Effector memory CD8-positive, alpha-beta T cell (primary cell): ENCODE data around the gene DDX24.

Experiments
- ATAC-seq: fragments of 150-1000 bp; cut with Tn5 transposase; replicated peaks from 2 replicates; pipeline ENCODE4 v1.10.0; 2021; ENCODE audit warnings: mild to moderate bottlenecking, moderate library complexity
- DNase-seq, 3 experiments: peaks; one replicate each; pipeline ENCODE4 v3.0.0; 2021
- H3K27ac Mint-ChIP-seq, 2 donors: one replicate each; pipeline ENCODE4 v1.8.0; 2022; ENCODE audit warnings: mild to moderate bottlenecking in 2 of 2, mixed read lengths in 2 of 2, moderate library complexity in 2 of 2
- H3K27me3 Mint-ChIP-seq, 2 donors: one replicate each; pipeline ENCODE4 v1.8.0; 2022; ENCODE audit warnings: mixed read lengths in 2 of 2
- H3K36me3 Mint-ChIP-seq: one replicate; pipeline ENCODE4 v1.8.0; 2022; ENCODE audit warnings: mild to moderate bottlenecking, moderate library complexity, mixed read lengths; ENCODE audit not compliant: insufficient read depth
- H3K4me1 Mint-ChIP-seq, 2 donors: one replicate each; pipeline ENCODE4 v1.8.0; 2022; ENCODE audit warnings: low read depth in 2 of 2, mixed read lengths in 2 of 2
- H3K4me3 Mint-ChIP-seq, 2 donors: one replicate each; pipeline ENCODE4 v1.8.0; 2022; ENCODE audit warnings: mild to moderate bottlenecking in 2 of 2, mixed read lengths in 2 of 2, moderate library complexity in 2 of 2
- H3K9me3 Mint-ChIP-seq, 2 donors: one replicate each; pipeline ENCODE4 v1.8.0; 2022; ENCODE audit warnings: mixed read lengths in 2 of 2

DDX24 gene

DNA sequence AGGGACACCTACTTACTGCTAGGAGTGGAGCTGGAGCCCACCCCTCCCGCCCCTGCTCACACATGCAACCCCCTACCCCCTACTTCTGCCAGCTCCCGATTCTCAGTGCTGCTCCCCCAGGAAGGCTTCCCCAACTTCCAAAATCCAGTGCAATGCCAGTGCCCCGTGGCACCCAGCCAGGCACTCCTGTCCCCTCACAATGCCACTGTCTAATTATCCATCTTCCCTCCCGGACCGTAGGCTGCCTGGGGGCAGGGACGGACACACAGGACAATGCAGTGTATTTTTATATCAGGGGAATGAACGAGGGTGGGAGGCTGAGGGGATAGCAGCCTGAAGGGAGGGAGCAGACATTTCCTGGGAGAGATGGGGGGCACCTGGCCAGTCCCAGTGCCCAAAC lies 42.5 kb downstream of the DDX24 start:
- Mint-ChIP-seq H3K36me3 (peaks cover 60% of the 10 kb centered on the region), H3K27me3 (peaks cover 0 to 4% of the 10 kb centered on the region in 2 donors), H3K4me1 (peaks cover 4 to 7% of the 10 kb centered on the region in 2 donors), H3K4me3 (no peak overlapping the region), H3K27ac (no peak overlapping the region), H3K9me3 (no peaks in the 10 kb centered on the region)
- no peak for ATAC-seq
- DNase-seq = no peak

DNA sequence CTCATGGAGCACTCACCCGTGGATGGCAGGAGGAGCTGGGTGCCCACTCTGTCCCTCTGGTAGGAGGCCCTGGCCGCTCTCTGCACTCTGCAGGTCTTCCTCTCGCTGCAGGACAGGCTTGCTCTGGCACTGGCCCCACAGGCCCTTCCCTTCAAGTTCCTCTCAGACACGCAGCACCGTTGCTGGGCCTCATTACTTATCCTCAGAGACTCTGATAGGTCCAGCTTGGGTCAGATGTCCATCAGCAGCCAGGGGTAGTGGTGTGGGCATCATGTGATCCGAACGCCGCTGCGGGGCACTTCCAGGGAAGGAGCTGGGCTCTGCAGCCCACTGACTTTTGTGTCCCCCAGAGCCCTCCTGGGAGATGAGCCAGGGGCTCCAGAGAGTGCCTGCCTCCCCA lies 43.0 kb downstream of the DDX24 start:
- Mint-ChIP-seq H3K36me3 (peaks cover 54% of the 10 kb centered on the region), H3K27ac (no peak overlapping the region), H3K9me3 (no peaks in the 10 kb centered on the region), H3K4me1 (peaks cover 4 to 7% of the 10 kb centered on the region in 2 donors), H3K27me3 (peaks cover 0 to 4% of the 10 kb centered on the region in 2 donors), H3K4me3 (no peak overlapping the region)
- DNase-seq (no peak), ATAC-seq (no peak)

DNA sequence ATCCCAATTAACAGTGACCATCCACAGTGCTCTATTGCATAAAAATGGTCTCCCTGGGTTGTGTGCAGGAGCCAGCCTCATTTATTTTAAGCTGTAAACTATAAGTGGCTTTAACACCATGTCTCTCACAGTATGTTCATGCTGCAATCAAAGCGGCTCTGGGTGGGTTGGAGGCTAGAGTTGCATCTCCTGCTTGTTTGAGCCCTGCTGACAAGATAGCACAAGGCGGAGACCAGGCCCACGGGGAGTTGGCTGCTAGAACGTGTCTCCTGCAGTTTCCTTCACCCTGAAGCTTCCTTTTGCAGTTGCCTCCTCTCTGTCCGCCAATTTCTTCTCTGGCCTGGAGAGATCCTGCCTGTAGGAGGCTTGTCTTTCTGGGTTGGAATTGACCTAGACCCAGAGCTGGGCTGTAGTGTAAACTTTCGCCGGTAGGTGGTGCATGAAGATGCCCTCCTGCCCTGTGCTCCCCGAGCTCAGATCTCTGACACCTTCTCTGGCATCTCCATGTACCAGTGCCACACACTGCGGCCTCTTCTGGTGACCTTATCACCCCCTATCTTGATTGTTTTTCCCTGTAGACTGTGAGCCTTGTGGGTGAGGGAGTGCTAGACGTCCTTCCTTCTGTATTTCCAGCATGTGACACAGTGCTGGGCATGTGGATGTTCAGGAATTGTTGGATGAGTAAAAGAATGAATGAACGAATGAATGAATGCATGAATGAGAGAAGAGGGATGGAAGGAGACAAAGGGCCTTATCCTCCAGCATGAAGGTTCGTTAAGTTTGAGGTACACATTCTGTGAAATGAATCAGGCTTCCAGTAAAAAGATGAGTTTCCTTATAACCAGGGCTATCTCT lies 44.5 kb downstream of the DDX24 start:
- DNase-seq (peak; percentile 73 to 80 (median 75)), ATAC-seq (peak; percentile 95)
- Mint-ChIP-seq H3K36me3 (peaks cover 40% of the 10 kb centered on the region), H3K27ac (peak overlapping the region in 1 of 2 donors; percentile 32), H3K9me3 (no peaks in the 10 kb centered on the region), H3K4me3 (no peak overlapping the region), H3K27me3 (peaks cover 0 to 4% of the 10 kb centered on the region in 2 donors), H3K4me1 (peaks cover 4 to 5% of the 10 kb centered on the region in 2 donors)

DNA sequence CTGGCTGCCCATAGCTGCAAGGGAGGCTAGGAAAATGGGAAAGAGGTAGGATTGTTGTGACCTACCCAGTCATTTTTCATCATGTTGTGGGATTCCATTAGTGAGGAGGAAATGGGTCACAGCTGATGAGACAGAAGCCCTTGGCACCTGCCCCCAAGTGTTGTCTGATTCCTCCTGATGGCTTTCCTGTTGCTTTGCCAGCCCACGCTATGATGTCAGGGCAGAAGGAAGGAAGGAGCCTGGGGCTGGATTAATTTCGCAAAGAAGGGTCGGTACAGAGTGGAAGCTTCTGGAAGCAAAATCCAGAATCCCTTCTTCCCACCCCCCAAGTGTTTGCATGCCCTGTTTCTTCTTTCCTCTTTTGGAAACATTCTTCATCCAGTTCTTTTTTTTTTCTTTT lies 46.1 kb downstream of the DDX24 start:
- H3K4me1 Mint-ChIP-seq = peaks cover 4% of the 10 kb centered on the region in 2 donors
- H3K4me3 Mint-ChIP-seq = no peak overlapping the region
- H3K36me3 Mint-ChIP-seq = peaks cover 33% of the 10 kb centered on the region
- peaks cover 0 to 4% of the 10 kb centered on the region in 2 donors for H3K27me3 Mint-ChIP-seq
- ATAC-seq (no peak), DNase-seq (no peak)
- H3K9me3 Mint-ChIP-seq = no peaks in the 10 kb centered on the region
- no peak overlapping the region for H3K27ac Mint-ChIP-seq

DNA sequence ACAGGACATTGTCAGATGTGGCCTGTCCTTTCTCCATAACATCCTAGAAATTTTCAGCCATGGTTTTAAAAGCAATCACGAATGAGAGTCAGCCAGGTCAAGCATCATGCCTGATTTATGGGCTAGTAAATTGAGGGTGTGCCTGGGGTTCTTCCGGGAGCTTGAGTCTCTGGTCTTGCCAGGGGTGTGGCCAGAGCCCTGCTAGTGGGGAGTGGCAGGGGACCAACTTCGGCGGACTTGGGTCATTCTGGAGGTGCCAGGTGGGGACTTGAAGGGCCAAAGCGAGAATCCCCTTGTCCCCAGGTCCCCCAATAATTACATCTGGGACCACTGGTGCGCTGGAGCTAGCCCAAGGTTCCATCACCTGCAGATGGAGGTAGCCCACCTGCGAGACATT lies 49.1 kb downstream of the DDX24 start:
- Mint-ChIP-seq H3K4me3 (no peak overlapping the region), H3K27me3 (peaks cover 0 to 4% of the 10 kb centered on the region in 2 donors), H3K4me1 (peaks cover 7 to 9% of the 10 kb centered on the region in 2 donors), H3K27ac (no peak overlapping the region), H3K36me3 (peaks cover 17% of the 10 kb centered on the region), H3K9me3 (no peaks in the 10 kb centered on the region)
- DNase-seq = no peak
- ATAC-seq = no peak

DNA sequence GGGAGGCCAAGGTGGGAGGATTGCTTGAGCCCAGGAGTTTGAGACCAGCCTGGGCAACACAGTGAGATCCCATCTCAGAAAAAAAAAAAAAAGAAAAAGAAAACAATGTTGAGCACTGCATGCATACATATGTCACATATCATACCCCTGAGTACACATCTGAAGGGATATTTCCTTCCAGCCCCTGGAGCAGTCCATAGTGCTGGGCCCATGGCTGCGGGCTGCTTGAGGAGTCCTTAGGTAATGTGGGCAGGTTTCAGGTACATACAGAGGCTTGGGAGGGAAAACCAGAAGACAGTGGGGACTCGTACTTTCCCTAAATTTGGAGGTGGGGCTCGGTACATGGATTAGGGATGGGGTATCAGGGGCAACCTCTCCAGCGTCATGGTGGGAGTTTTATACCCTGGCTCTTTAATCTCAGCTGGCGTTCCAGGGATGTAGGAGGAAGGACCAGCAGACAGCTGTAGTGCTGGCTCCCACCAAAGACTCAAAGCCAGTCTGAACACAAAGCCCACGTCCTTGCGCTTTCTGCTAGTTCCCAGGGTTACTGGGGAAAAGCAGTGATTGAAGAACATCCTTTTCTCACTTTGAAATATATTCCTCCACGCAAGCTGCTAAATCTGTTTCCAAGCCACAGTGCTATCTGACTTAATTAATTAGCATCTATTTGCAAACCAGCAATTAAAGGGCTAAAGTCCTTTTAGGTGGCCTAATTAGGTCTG lies 49.7 kb downstream of the DDX24 start:
- DNase-seq (no peak), ATAC-seq (no peak)
- Mint-ChIP-seq H3K4me3 (no peak overlapping the region), H3K36me3 (peaks cover 13% of the 10 kb centered on the region), H3K9me3 (no peaks in the 10 kb centered on the region), H3K4me1 (peaks cover 3 to 5% of the 10 kb centered on the region in 2 donors), H3K27ac (no peak overlapping the region), H3K27me3 (no peaks in the 10 kb centered on the region)

DNA sequence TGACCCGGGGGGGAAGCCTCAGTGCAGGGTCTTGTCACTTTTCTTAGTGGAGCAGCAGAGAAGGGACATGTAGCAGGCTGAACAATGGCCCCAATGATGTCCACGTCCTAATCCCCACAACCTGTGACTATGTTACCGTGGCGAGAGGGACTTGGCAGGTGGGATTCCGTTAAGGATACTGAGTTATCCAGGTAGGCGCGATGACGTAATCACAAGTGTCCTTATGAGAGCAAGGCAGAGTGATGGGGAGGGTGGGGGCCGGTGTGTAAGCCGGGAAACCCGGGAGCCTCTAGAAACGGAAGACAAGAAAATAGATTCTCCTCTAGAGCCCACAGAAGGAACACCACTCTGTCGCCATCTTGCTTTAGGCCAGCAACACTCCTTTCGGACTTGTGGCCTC lies 50.4 kb downstream of the DDX24 start:
- peaks cover 11% of the 10 kb centered on the region for H3K36me3 Mint-ChIP-seq
- no peak for ATAC-seq
- H3K27ac Mint-ChIP-seq = no peak overlapping the region
- peaks cover 8 to 9% of the 10 kb centered on the region in 2 donors for H3K4me1 Mint-ChIP-seq
- no peak overlapping the region for H3K4me3 Mint-ChIP-seq
- H3K9me3 Mint-ChIP-seq = no peaks in the 10 kb centered on the region
- no peaks in the 10 kb centered on the region for H3K27me3 Mint-ChIP-seq
- DNase-seq = no peak

DNA sequence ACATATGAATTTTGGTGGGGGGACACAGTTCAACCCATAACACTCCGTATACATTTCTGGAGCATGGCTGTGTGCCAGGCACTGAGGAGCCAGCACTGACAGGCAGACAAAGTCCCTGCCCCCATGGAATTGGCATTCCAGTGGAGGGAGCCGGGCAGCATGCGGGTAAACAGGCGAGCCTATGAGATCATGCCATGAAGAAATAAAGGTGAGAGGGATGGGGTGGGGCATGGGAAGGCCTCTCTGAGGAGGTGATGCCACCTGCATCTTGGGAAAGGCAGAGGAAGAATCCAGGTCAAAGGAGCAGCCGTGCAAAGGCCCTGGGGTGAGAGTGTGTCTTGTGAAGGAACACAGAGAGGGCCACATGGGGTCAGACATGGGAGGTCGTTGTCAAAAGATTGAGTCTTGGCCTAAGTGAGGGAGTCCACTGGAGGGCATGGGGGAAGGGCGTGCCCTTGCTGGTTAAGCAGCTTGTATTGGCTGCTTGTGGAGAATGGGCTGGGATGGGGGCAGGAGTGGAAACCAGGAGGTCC lies 51.3 kb downstream of the DDX24 start:
- Mint-ChIP-seq H3K4me1 (peaks cover 8 to 9% of the 10 kb centered on the region in 2 donors), H3K27me3 (peaks cover 0 to 1% of the 10 kb centered on the region in 2 donors), H3K9me3 (no peaks in the 10 kb centered on the region), H3K27ac (no peak overlapping the region), H3K36me3 (peaks cover 11% of the 10 kb centered on the region), H3K4me3 (no peak overlapping the region)
- DNase-seq = no peak
- ATAC-seq = no peak

DNA sequence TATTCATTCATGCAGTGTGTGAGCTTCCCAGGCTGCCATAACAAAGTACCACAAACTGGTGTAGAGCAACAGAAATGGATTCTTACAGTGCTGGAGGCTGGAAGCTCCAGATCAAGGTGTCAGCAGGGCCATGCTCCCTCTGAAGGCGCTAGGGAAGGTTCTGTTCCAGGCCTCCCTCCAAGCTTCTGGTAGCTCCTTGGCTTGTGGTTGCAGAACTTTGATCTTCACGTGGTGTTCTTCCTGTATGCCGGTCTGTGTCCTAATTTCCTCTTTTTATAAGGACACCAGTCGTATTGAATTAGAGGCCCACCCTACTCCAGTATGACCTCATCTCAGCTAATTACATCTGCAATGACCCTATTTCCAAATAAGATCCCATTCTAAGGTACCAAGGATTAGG lies 51.7 kb downstream of the DDX24 start:
- Mint-ChIP-seq H3K4me1 (peaks cover 8 to 9% of the 10 kb centered on the region in 2 donors), H3K27ac (no peak overlapping the region), H3K27me3 (peaks cover 3 to 6% of the 10 kb centered on the region in 2 donors), H3K9me3 (no peaks in the 10 kb centered on the region), H3K36me3 (peaks cover 11% of the 10 kb centered on the region), H3K4me3 (no peak overlapping the region)
- DNase-seq (no peak), ATAC-seq (no peak)

DNA sequence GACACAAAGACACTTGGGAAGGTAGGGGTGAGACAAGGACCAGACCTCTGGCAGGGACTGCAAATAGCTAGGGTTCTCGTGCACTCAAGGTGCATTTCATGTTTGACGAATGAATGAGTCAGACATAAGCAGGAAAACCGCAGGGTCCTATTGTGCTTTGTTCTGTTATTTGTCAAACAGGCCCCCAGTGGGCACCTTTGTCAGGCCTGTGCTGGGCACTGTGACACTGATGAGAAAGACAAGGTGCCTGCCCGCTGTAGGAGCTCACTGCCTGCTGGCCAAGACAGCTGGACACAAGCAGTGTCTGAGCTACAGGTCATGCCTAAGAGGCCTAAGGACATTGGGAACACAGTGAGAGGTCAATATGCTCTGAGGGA lies 52.6 kb downstream of the DDX24 start:
- DNase-seq (no peak), ATAC-seq (no peak)
- H3K4me3 Mint-ChIP-seq = no peak overlapping the region
- peaks cover 8 to 9% of the 10 kb centered on the region in 2 donors for H3K4me1 Mint-ChIP-seq
- H3K36me3 Mint-ChIP-seq = peaks cover 11% of the 10 kb centered on the region
- H3K9me3 Mint-ChIP-seq = no peaks in the 10 kb centered on the region
- H3K27me3 Mint-ChIP-seq = peaks cover 12 to 14% of the 10 kb centered on the region in 2 donors
- peak overlapping the region in 1 of 2 donors; percentile 20 for H3K27ac Mint-ChIP-seq

DNA sequence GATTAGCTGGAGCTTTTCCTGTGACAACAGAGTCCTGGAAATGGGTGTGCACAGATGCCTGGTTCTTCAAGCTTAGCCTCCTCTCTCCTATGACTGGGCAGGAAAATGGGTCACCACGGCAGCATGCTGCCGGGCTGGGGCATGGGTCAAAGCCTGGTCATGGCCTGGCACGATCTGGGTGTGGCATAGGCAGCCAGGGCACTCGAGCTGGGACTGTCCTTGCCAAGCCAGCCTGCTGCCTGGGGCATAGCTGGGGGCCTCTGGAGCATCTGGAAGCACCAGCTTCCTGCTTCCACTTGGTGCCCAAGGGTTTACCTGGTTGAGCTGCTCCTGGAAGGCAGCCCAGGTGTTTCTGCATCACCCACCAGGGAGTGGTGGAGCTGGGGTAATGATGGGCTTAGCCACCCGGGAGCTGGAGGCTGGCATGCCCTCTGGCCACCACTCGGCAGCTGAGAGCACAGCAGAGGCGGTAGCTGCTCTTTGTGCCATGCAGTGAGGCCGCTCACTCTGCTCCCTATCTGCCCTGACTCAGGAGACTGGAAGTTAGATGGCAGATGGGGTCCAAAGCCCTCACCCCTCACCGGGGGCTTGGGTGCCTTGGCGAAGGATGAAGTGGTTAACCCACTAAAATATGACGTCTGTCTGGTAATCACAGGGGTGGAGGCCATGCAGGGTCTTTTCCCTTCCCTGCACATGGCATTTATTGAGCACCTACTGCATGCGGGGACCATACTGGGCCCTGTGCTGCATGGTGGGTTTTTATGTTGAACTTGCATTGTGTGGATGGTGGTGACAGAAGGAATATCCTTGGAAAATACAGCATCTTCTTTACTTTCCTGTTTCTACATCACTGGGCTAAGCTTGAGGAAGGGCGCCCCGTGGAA lies 53.2 kb downstream of the DDX24 start:
- Mint-ChIP-seq H3K4me1 (peaks cover 8 to 9% of the 10 kb centered on the region in 2 donors), H3K36me3 (peaks cover 11% of the 10 kb centered on the region), H3K4me3 (peak overlapping the region; percentile 38 to 66), H3K27me3 (peaks cover 18 to 20% of the 10 kb centered on the region in 2 donors), H3K9me3 (no peaks in the 10 kb centered on the region), H3K27ac (no peak overlapping the region)
- ATAC-seq (no peak), DNase-seq (no peak)

DNA sequence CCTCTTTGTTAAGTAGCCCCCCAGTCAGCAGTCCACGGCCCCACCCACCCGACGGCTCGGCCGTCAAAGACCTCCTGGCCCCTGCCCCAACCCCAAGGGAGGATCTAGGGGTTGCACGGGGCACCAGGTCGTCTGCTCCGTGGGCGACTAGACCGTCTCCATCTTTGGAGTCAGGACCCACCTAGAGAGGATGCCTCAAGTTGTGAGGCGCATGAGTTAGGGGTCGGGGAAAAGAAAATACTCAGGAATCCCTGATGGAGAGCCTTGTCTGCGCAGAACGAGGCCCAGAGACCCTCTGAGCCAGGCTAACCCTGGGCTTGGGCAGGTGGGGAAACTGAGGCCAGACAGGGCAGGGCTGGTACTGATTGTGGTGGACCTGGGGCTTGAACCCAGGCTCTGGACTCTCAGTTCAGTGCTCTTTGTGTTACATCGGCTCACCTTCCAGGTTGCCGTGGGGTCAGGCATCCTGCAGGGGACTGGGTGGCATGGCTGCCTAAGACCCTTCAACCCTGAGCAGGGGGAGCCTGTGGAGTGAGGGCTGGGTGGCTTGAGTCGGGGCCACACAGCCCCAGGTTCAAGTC lies 54.0 kb downstream of the DDX24 start:
- H3K27me3 Mint-ChIP-seq = peaks cover 24 to 29% of the 10 kb centered on the region in 2 donors
- peaks cover 8 to 9% of the 10 kb centered on the region in 2 donors for H3K4me1 Mint-ChIP-seq
- H3K36me3 Mint-ChIP-seq = peaks cover 11% of the 10 kb centered on the region
- ATAC-seq = no peak
- H3K4me3 Mint-ChIP-seq = peak overlapping the region; percentile 38 to 66
- H3K9me3 Mint-ChIP-seq = no peaks in the 10 kb centered on the region
- H3K27ac Mint-ChIP-seq = no peak overlapping the region
- no peak for DNase-seq
